ENCODE measurements around the gene MLXIP.

Gene MLXIP

GRCh38 chr12:122159882-122160281, 81.3 kb downstream of the MLXIP start:
- Histone ChIP-seq H3K36me3 (ENCODE audit: control insufficient read depth, insufficient read depth, low read length) (no peaks in the 10 kb centered on the region), H3K27me3 (ENCODE audit: control insufficient read depth, insufficient read depth, low read length) (no peaks in the 10 kb centered on the region), H3K9ac (ENCODE audit: low read depth, low read length) (no peak overlapping the region), H3K4me3 (ENCODE audit: low read depth, low read length) (no peak overlapping the region), H3K27ac (ENCODE audit: low read depth, low read length) (no peak overlapping the region), H3K4me1 (ENCODE audit: control insufficient read depth, insufficient read depth, low read length) (no peaks in the 10 kb centered on the region; the same call in 1 of the 2 replicates), H3K9me3 (ENCODE audit: control insufficient read depth, insufficient read depth, low read length) (no peaks in the 10 kb centered on the region)

- no peak overlapping the region for H3K9ac ChIP-seq (ENCODE audit: low read depth, low read length)
- no peaks in the 10 kb centered on the region for H3K36me3 ChIP-seq (ENCODE audit: control insufficient read depth, insufficient read depth, low read length)
- no peaks in the 10 kb centered on the region for H3K27me3 ChIP-seq (ENCODE audit: control insufficient read depth, insufficient read depth, low read length)
- no peaks in the 10 kb centered on the region; the same call in 1 of the 2 replicates for H3K4me1 ChIP-seq (ENCODE audit: control insufficient read depth, insufficient read depth, low read length)
- H3K9me3 ChIP-seq (ENCODE audit: control insufficient read depth, insufficient read depth, low read length), result no peaks in the 10 kb centered on the region
- H3K4me3 ChIP-seq (ENCODE audit: low read depth, low read length), result no peak overlapping the region
- H3K27ac ChIP-seq (ENCODE audit: low read depth, low read length), result no peak overlapping the region
Measured at GRCh38 chr12:122160761-122161160, 82.2 kb downstream of the MLXIP start.

- no peaks in the 10 kb centered on the region for H3K27me3 ChIP-seq (ENCODE audit: control insufficient read depth, insufficient read depth, low read length)
- H3K36me3 ChIP-seq (ENCODE audit: control insufficient read depth, insufficient read depth, low read length), result no peaks in the 10 kb centered on the region
- H3K4me1 ChIP-seq (ENCODE audit: control insufficient read depth, insufficient read depth, low read length), result no peaks in the 10 kb centered on the region
- no peak overlapping the region for H3K27ac ChIP-seq (ENCODE audit: low read depth, low read length)
- H3K9me3 ChIP-seq (ENCODE audit: control insufficient read depth, insufficient read depth, low read length), result no peaks in the 10 kb centered on the region
- no peak overlapping the region for H3K9ac ChIP-seq (ENCODE audit: low read depth, low read length)
- no peak overlapping the region for H3K4me3 ChIP-seq (ENCODE audit: low read depth, low read length)
Measured at GRCh38 chr12:122161682-122162081, 83.1 kb downstream of the MLXIP start.

GRCh38 chr12:122162976-122163375, 84.4 kb downstream of the MLXIP start:
- H3K4me1 ChIP-seq (ENCODE audit: control insufficient read depth, insufficient read depth, low read length), result no peaks in the 10 kb centered on the region
- no peaks in the 10 kb centered on the region for H3K27me3 ChIP-seq (ENCODE audit: control insufficient read depth, insufficient read depth, low read length)
- no peak overlapping the region for H3K4me3 ChIP-seq (ENCODE audit: low read depth, low read length)
- no peak overlapping the region for H3K27ac ChIP-seq (ENCODE audit: low read depth, low read length)
- H3K9ac ChIP-seq (ENCODE audit: low read depth, low read length), result no peak overlapping the region
- no peaks in the 10 kb centered on the region for H3K9me3 ChIP-seq (ENCODE audit: control insufficient read depth, insufficient read depth, low read length)
- no peaks in the 10 kb centered on the region for H3K36me3 ChIP-seq (ENCODE audit: control insufficient read depth, insufficient read depth, low read length)

- H3K4me3 ChIP-seq (ENCODE audit: low read depth, low read length), result no peak overlapping the region
- H3K27ac ChIP-seq (ENCODE audit: low read depth, low read length), result no peak overlapping the region
- no peaks in the 10 kb centered on the region for H3K27me3 ChIP-seq (ENCODE audit: control insufficient read depth, insufficient read depth, low read length)
Measured at GRCh38 chr12:122166422-122167349, 88.1 kb downstream of the MLXIP start.

GRCh38 chr12:122167356-122167925, 88.9 kb downstream of the MLXIP start:
- Histone ChIP-seq H3K9ac (ENCODE audit: low read depth, low read length) (no peak overlapping the region), H3K27me3 (ENCODE audit: control insufficient read depth, insufficient read depth, low read length) (no peaks in the 10 kb centered on the region)

More at GRCh38 chr12:122166422-122167349, 88.1 kb downstream of the MLXIP start:
- no peak overlapping the region for H3K9ac ChIP-seq (ENCODE audit: low read depth, low read length)
- no peaks in the 10 kb centered on the region for H3K36me3 ChIP-seq (ENCODE audit: control insufficient read depth, insufficient read depth, low read length)
- no peaks in the 10 kb centered on the region for H3K9me3 ChIP-seq (ENCODE audit: control insufficient read depth, insufficient read depth, low read length)
- H3K4me1 ChIP-seq (ENCODE audit: control insufficient read depth, insufficient read depth, low read length), result no peaks in the 10 kb centered on the region

GRCh38 chr12:122168492-122168891, 89.9 kb downstream of the MLXIP start:
- H3K27ac ChIP-seq (ENCODE audit: low read depth, low read length), result no peak overlapping the region
- no peaks in the 10 kb centered on the region for H3K4me1 ChIP-seq (ENCODE audit: control insufficient read depth, insufficient read depth, low read length)
- no peaks in the 10 kb centered on the region for H3K27me3 ChIP-seq (ENCODE audit: control insufficient read depth, insufficient read depth, low read length)
- no peak overlapping the region for H3K4me3 ChIP-seq (ENCODE audit: low read depth, low read length)
- no peak overlapping the region for H3K9ac ChIP-seq (ENCODE audit: low read depth, low read length)
- H3K9me3 ChIP-seq (ENCODE audit: control insufficient read depth, insufficient read depth, low read length), result no peaks in the 10 kb centered on the region
- no peaks in the 10 kb centered on the region for H3K36me3 ChIP-seq (ENCODE audit: control insufficient read depth, insufficient read depth, low read length)

More at GRCh38 chr12:122167356-122167925, 88.9 kb downstream of the MLXIP start:
- H3K36me3 ChIP-seq (ENCODE audit: control insufficient read depth, insufficient read depth, low read length), result no peaks in the 10 kb centered on the region
- H3K27ac ChIP-seq (ENCODE audit: low read depth, low read length), result no peak overlapping the region
- H3K9me3 ChIP-seq (ENCODE audit: control insufficient read depth, insufficient read depth, low read length), result no peaks in the 10 kb centered on the region
- no peaks in the 10 kb centered on the region for H3K4me1 ChIP-seq (ENCODE audit: control insufficient read depth, insufficient read depth, low read length)
- H3K4me3 ChIP-seq (ENCODE audit: low read depth, low read length), result no peak overlapping the region

GRCh38 chr12:122171399-122171798, 92.8 kb downstream of the MLXIP start:
- Histone ChIP-seq H3K4me1 (ENCODE audit: control insufficient read depth, insufficient read depth, low read length) (no peaks in the 10 kb centered on the region), H3K9me3 (ENCODE audit: control insufficient read depth, insufficient read depth, low read length) (no peaks in the 10 kb centered on the region), H3K27me3 (ENCODE audit: control insufficient read depth, insufficient read depth, low read length) (no peaks in the 10 kb centered on the region), H3K36me3 (ENCODE audit: control insufficient read depth, insufficient read depth, low read length) (no peaks in the 10 kb centered on the region), H3K27ac (ENCODE audit: low read depth, low read length) (no peak overlapping the region), H3K4me3 (ENCODE audit: low read depth, low read length) (no peak overlapping the region), H3K9ac (ENCODE audit: low read depth, low read length) (no peak overlapping the region)

- Histone ChIP-seq H3K9me3 (ENCODE audit: control insufficient read depth, insufficient read depth, low read length) (no peaks in the 10 kb centered on the region), H3K27ac (ENCODE audit: low read depth, low read length) (no peak overlapping the region), H3K4me3 (ENCODE audit: low read depth, low read length) (no peak overlapping the region), H3K36me3 (ENCODE audit: control insufficient read depth, insufficient read depth, low read length) (no peaks in the 10 kb centered on the region), H3K27me3 (ENCODE audit: control insufficient read depth, insufficient read depth, low read length) (no peaks in the 10 kb centered on the region), H3K9ac (ENCODE audit: low read depth, low read length) (no peak overlapping the region), H3K4me1 (ENCODE audit: control insufficient read depth, insufficient read depth, low read length) (no peaks in the 10 kb centered on the region)
Measured at GRCh38 chr12:122172262-122172939, 93.8 kb downstream of the MLXIP start.

- no peak within 1 kb of the TSS for H3K9ac ChIP-seq (ENCODE audit: low read depth, low read length)
- H3K27ac ChIP-seq (ENCODE audit: low read depth, low read length), result no peak within 1 kb of the TSS
- H3K36me3 ChIP-seq (ENCODE audit: control insufficient read depth, insufficient read depth, low read length), result no peaks in the 10 kb centered on the region
- no peaks in the 10 kb centered on the region for H3K9me3 ChIP-seq (ENCODE audit: control insufficient read depth, insufficient read depth, low read length)
- no peaks in the 10 kb centered on the region for H3K27me3 ChIP-seq (ENCODE audit: control insufficient read depth, insufficient read depth, low read length)
- no peak within 1 kb of the TSS for H3K4me3 ChIP-seq (ENCODE audit: low read depth, low read length)
- no peaks in the 10 kb centered on the region for H3K4me1 ChIP-seq (ENCODE audit: control insufficient read depth, insufficient read depth, low read length)
Measured at GRCh38 chr12:122174155-122174845, 95.7 kb downstream of the MLXIP start, which contains the start of gene IL31. IL31 (minus strand) TSS chr12:122174221; CDS start chr12:122174172, 49 bp downstream.

Data from HUES48 (cell line).